ENCODE data around the gene DPYSL4.

DPYSL4 gene

DNA sequence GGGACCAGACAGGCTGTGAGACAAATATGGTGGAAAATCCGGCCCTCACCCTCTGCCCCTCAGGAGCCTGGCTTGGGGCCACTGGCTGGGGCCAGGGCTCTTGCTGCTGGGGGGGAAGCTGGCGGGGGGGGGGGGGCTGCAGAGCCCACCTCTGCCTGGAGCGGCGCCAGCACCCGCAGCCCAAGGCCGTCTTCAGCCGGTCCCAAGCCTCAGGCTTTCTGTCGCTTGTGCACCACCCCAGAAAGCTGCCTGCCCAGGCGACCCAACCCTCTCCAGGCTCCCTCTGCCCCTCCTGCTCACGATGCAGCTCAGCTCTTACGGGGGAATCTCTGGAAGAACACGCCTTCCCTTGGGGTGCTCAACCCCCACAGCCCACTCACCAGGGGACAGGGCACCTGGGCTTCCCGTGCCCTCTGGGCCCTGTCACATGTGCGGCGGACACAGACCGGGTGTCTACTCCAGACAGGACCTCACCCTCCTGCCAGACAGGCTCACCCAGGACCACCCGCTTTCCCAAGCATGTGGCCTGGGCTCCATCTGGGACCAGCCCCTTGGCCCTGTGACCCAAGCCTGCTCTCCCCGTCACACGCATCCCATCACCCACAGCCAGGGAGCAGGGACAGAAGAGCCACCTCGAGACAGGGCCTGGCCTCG lies 43.9 kb downstream of the DPYSL4 start:
- DNase-seq: no peak

DNA sequence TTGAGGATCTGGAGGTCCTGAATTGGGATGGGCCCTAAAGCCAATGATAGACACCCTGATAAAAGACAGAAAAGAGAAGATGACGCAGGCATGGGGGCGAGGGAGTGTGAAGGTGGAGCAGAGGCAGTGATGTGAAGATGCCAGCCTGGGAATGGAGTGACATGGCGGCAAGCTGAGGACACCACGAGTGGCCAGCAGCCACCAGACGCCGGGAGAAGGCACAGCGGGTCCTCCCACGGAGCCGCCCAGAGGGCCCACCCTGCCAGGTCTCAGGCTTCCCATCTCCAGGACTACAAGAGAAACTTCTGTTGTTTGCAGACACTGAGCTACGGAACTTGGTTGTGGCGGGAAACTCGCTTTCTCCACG lies 44.9 kb downstream of the DPYSL4 start:
- DNase-seq: no peak

DNA sequence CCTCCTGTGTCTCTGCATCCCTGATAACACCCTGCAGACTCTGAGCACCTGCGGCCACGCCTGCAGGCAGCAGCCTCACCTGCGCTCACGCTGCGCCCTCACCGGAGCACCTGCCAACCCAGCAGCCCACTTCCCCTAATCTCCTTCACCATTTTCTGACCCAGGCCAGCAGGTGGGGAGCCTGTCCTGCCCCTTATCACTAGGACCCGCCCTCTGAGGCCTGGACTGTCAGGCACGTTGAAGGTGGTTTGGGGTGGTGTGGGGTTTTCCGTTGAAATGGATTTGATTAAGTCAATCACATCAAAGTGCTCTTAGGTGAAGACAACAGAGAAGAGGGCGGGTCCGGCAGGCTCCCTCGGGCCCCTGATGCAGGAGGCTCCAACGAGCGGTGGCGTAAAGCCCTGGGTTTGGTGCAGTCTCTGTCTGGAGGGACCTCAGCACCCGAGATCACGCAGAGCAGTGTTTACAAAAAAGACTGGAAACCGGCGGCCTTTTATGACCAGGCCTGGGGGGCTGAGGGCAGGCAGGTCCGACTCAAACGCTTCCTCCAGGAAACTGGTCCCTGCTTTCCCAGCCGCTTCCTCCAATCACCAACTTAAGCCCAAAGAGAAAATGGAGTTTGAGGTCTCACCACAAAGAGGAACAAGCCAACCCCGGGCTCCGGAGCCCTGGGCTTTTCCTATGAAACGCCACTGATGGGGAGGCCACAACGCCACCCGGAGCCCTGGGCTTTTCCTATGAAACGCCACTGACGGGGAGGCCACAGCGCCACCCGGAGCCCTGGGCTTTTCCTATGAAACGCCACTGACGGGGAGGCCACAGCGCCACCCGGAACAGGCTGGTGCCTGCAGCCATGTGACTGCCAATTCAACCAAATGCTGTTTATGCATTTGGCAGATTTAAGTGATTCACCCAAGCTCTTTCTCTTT lies 45.5 kb downstream of the DPYSL4 start:
- DNase-seq: peak; percentile 36

DNA sequence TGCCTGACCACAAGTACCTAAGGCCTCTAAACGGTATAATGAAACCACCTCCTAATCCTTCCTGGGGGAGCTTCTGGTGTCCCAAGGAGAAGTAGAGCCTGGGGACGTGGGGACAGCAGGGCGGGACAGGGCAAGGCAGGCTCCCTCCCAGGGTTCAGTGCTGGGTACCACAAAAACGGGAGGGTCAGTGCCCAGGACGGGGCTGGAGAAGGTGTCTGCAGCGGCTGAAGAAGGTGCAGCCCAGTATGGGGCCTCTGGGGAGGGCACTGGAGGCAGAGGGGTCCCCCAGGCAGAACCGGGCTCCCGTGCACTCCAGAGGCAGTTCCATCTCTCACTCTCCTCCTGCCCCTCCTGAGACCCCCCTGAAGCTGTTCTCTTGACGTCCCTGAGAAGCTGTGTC lies 46.2 kb downstream of the DPYSL4 start:
- no peak for DNase-seq

DNA sequence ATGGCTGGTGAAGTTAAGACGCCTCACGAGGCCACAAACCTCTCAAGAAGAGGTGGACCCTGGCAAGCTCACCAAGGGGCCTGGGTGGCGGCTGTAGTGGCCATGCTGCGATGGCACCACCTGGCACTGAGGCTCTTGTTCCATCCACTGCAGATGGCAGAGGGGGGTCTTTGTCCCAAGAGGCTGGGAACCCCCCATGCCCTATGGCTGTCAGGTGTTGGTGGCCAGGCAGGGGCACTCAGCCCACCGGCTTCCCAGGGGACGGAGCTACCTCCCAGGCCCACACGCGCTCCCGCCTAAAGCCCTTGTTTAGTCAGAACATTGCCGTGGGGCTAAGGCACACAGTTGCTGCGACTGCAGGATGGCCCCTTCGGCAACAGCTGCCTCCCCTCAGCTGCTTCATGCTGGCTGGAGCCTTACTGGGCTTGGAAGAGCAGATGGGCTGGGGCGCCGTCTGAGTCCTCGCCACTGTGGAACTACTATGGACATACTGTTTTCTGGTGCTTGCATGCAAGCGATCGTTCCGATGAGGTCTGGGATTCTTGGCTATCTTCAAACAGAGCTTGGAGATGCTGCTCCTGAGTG lies 46.8 kb downstream of the DPYSL4 start:
- no peak for DNase-seq

DNA sequence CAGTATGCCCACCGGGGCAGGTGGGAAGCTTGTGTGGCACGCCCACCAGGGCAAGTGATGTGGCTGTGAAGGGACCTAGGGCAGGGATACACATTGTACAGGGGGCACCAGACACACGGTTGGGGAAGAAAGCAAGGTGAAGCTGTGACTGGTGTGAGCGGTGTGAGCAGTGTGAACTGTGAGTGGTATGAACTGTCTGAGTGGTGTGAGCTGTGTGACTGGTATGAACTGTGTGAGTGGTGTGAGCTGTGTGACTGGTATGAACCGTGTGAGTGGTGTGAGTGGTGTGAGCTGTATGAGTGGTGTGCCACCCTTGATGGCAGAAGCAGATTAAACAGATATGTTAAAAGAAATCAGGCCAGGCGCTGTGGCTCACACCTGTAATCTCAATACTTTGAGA lies 48.1 kb downstream of the DPYSL4 start:
- DNase-seq: no peak

DNA sequence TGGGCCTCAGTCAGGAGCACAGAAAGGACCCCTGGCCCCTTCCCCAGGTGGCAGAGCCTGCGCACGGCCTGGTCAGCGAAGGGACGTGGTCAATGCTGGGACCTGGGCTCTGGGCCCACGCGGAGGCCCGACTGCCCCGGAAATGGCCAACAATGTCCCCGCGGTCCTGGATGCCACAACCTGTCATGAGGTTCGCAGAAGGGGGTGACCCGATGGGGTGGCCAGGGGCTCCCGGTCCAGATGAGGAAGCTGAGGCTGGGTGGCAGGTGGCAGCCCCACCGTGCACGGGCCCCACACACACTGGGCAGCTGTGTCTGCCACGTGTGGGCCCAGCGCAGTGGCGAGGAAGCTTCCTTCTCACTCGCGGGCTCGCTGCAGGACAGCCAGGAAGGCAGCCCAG lies 49.4 kb downstream of the DPYSL4 start:
- no peak for DNase-seq

DNA sequence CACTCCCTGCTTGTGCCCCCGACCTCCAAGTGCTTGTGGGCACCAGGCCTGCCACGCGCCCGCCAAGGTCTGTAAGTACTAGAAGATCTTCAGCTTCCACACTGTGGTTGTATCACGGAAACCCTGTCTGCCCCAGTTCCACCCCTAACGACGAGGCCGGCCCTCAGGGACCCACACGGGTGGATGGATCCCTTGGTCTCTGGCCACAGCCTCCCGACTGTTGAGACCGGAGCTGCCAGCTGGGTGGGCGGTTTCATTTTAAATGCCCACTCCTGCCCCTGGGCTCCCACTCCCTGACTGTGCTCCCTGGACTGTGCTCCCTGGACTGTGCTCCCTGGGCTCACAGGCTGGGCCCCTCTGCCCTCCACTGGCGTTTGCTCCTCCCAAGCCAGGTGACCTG lies 50.1 kb downstream of the DPYSL4 start:
- DNase-seq: no peak

DNA sequence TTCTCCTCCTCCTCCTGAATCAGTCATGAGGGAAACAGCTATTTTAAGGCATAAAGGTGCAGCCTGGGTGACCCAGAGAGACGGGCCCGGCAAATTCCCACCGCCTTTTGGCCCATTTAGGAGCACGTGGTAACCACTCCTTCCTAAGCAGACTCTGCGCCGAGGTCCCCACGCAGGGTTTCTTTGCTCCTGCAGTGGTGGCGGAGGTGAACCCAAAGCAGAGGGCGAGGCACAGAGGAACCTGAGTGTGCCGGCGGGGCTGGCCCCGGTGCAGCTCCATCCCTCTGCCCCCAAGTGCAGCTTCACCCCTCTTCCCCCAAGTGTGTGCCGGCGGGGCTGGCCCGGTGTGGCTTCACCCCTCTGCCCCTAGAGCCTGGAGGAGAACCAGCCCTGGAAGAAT lies 50.6 kb downstream of the DPYSL4 start:
- no peak for DNase-seq

DNA sequence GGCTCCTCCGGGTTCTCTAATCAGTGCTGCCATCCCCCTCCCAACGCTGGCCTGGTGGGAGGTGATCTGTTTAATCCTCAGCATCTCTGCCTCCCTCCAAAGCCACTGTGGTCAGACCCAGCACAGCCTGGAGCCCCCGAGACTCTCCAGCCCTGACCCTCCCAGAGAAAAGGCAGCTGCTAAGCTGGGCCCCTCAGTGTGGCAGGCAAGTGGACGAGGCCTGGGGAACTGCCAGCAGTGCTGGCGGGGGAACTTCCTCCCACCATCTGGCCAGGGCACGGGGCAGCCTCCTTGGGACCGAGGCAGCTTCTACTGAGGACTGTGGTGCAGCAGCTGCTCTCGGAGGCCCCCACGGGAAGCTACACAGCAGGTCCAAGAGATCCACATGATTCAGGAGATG lies 51.1 kb downstream of the DPYSL4 start:
- no peak for DNase-seq

DNA sequence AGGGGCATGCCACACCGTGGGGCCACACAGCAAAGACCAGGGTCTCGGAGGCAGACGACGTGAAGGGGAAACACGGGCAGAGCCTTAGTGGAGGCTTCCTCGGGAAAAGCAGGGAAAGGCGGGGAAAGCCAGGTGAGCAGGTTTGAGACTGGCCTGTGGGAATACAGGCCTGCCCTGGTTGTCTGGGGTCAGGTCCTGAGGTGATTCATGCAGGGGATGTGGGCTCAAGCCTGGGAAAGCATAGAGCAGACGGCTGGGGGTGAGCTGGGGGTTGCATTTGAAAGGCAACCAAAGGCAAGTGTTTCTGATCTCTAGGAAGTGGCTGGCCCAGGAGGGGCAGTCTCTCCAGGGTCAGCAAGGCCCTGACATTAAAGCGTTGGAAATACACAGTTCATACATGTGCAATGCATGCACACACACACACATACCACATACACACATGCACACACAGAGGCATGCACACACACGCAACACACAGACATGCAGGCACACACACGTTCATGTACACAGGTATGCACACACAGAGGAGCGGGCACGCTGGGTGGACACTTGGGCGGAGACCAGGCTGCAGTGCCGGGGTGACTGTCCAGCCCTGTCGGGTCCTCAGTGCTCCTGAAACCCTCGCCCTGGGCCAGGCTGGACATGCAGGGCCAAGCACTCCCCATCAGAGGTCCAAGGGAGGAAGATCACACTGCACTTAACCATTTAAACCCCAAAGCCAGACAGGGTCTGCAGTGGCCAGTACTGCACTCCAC lies 51.8 kb downstream of the DPYSL4 start:
- no peak for DNase-seq

DNA sequence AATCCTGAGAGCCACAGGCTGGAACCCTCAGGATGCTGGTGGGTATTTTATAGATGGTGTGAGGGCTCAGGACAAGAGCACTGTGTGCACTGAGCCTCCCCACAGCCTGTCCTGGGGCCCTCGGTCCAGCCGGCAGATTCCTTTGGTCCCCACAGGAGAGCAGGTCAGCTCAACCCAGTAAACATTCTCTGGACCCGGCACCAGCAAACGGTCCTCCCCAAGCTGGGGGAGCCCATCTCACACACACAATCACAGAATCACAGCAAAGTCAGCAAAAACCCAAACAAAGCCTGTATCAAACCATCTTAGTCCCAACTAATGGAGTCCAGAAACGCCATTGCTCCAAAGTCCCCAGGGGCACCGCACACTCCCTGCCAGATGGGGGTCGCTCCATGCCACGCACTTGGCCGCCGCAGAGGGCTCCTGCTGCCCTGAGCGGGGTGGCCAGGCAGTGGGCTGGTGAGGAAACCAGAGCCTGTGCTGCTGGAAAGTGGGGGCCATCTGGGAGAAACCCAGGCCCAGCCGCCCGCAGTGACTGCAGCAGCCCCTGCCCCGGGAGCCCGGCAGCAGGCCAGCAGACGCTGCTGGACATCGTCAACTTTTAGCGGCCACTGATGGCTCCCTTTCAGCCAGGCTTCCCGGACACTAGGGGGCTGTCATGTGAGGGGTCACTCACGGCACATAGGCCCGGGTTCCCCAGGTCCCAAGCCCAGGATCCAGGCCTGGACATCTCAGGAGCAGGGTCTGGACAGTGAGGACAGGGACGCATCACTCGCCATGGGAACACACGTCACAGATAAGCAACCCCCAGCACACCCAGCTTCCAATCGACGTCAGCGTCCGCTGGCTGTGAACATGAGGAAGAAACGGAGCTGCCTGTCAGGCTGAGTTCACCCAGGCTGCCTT lies 52.6 kb downstream of the DPYSL4 start:
- DNase-seq: no peak

DNA sequence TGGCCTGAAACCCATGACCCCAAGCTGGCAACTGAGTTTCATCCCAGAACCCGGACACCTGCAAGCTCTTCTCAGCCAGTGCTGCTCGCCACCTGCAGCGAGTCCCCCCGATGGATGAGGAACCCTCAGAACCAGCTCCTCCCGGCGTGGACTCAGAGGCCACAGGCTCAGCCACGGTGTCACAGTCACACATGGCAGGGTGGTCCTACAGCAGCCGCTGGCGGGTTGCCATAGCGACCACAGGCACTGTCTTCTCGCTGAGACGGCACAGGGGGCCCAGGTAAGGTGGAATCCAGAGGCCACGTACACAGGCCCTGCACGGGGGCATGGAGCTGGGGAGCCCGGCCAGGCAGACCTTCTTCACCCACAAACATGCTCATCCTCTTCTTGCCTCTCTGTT lies 53.4 kb downstream of the DPYSL4 start:
- no peak for DNase-seq

DNA sequence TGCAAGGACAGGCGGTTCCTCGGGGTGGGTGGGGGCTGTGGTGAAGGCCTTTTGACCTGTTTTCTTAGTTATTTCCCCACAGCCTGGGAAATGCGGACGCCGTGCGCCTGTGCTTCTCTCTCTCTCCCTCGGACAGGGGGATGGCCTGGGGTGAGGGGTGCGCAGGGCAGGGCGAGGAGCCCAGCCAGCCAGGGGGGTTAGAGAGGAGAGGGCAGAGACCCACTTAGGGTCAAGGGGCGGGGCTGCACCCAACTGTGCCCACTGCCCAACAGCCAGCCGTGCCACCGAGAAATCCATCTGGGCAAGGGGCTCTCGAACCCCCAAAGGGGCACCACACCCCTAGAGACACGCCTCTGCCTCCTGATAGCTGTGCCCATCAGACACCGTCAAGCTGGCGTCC lies 53.8 kb downstream of the DPYSL4 start:
- DNase-seq: no peak

DNA sequence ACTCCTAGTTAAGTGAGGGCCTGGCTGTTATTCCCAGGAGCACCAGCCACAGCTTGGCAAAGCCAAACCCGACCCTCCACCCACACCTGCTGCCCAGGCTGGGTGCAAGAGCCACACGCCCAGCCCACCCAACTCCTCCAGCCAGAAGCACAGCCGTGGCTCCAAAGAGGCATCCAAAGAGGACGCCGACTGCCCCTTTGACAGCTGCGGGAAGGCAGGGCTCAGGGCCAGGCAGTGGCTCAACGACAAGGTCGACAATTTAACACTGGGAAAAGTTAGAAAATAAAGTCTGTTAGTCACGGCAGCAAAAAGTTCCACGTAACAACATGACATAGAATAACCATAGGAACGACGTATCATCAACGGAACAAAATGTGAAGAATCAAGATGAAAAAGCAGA lies 54.3 kb downstream of the DPYSL4 start:
- no peak for DNase-seq

DNA sequence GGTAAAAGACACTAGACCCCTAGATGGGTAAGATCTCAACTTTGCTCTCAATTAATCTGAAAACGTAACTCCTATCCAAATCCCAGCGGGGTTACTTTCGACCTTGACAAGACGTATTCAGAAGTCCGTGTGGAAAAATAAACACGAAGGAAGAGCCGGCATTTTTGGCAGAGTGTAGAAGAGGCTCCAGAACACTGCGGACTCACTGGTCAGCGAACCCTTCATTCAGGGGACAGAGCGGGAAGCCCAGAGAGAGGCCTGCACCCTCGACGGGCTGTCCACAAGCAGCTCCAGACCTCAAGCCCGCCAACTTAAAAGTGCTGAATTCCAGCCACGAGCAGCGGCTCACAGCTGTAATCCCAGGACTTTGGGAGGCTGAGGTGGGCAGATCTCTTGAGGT lies 54.7 kb downstream of the DPYSL4 start:
- no peak for DNase-seq

DNA sequence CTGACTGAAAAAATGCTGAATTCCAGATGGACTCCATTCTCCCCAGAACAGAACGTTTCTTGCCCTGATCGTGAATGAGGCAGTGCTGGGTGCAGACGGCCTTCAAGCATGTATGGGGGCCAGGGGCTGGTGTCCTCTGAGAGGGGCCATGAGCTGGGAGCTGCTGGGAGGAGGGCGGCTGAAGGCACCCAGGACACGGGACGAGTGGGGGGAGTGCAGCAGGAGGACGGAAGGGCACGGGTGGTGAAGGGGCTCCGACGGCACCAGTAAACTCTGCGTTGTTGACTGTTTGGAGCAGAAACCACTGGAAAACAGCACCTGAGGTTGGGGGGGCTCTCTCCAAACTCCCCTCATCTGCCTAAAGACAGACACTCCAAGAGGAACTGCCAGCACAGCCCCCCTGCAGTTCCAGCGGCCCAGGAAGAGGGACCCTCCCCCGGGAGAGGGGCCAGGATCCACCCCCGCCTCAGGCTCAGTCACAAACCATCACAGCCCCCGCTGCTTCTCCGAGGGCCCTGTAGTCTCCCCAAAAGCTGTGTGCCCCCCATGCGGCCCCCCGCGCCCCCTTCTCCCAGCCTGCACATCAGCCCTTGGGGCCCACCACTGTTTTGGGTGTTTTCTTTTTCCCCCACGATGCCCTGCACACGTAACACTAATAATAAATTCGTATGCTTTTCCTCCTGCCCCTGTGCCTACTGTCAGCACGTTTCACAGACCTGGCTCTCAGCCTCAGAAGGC lies 55.5 kb downstream of the DPYSL4 start:
- DNase-seq: no peak

DNA sequence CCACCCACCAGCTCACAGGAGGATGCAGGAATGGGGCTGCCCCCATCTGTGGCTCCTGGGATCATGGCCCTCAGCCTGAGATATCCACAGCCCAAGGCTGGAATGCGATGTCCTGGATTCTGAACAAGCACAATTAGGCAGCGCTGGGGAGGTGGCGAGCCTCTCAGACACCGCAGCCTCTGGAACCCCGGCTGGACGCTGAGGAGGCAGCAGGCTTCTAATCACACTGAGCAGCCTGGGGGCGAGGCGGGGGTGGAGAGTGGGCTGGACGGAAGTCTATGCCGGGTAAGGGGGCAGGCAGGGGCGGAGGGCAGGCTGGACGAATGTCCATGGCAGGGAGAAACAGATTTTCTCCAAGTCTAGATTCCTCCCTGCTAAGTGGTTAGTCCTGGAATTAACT lies 56.4 kb downstream of the DPYSL4 start:
- DNase-seq: no peak

DNA sequence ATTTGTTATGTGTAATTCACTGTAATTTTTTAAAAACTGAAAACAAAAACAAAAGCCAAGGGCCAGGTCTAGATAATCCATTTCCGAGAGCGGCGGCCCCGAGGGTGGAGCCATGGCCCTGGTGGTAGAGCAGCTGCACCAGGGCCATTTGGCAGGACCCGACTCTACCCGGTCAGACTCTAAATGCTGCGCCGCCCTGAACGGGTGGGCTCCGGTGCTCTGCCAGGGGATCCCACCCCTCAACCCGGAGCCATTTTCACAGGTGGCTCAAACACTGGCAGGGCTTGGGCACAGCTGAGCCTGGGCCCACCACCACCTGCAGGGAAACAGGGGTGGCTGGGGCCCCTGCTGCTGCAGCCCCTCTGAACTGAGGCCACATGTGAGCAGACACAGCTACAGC lies 56.9 kb downstream of the DPYSL4 start:
- DNase-seq: no peak

DNA sequence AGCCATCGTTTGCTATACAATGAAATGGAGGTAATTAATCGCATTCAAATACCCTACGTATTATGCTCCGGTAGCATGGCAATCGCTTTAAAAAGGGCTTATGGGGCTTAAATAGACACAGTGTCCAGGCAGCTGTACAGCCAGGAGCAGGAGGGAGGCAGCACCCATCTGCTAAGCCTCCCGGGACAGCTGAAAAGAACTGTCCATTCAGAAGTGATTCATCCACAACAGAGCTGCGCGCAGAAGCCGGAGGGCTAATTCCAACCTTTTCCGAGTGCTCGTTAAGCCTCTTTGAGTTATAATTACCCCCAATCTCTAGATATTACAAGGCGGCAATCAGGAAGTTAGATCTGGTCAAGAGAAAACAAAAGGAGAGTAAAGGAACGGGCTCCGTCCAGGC lies 58.3 kb downstream of the DPYSL4 start:
- DNase-seq: no peak

DNA sequence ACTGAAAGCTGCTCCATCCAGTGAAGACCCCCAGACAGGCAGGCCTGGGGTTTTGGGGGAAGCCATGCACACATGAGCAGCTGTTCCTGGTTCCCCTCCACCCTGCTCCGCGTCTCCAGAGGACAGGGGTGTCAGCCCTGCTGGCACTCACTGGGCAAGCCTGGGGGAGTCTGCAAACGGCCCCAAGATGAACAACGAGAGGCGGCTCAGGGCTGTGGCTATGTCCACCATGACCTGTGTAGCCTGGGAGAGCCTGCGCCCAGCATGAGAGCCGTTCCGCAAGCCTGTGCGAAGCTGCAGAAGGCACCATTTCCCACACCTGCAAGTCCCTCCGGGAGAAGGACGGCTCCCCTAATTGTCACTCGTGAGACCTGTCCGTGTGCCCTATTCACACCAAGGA lies 59.5 kb downstream of the DPYSL4 start:
- DNase-seq: no peak

DNA sequence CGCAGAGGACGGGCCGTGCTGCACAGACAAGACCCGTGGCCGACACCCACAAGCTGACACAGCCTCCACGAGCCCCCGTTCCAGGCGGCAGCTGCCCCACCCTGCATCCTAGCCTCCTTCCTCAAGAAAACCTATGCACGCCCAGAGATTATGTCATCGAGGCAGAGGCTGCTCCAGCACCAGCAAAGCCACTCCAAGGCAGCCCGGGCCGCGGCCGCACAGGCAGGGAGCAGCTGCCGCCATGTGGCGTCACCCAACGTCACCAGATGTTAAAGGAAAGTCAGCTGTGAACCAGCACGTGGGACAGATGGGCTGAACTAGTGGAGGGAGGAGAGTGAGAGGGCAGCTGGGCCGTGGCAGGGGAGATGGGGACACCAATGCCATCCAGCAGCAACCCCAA lies 61.2 kb downstream of the DPYSL4 start:
- no peak for DNase-seq
